ENCODE results near the gene KLHL36. TPM values are rescaled to one million over a fixed set of nuclear protein-coding genes. Genes with fewer than 3 reads are reported as not detected.

Gene KLHL36
- total and polyA plus RNA-seq, 9 donors = 20.7 to 94.9 (median 55.9) TPM

DNA sequence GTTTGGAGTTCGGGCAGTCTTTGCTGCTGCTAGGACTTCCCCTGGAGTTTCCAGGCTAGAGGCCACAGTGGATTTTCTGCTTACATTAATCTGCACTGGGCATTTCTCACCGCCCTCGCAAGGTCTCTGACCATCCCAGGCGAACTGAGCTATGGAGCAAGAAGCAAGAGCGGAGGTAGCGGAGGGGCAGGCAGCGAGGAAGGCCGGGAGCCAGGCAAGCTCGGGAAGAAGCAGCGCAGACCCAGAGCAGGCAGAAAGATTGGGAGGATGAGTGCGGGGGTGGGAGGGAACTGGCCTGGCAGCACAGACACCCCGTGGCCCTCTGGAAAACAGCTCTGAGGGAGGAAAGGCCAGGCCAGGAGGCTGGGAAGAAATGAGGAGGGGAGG is 34.2 kb upstream of the KLHL36 start:
- TF ChIP-seq EP300 (IDR thresholded peaks at IDR 0.05) = no peak
- peak in 4 of 5 donors; percentile 47 to 67 (median 56) for DNase-seq
- H3K36me3 ChIP-seq = no peaks in the 10 kb centered on the region
- no peaks in the 10 kb centered on the region for H3K27me3 ChIP-seq
- no peaks in the 10 kb centered on the region for H3K9me3 ChIP-seq
- peaks cover 27% of the 10 kb centered on the region for H3K4me1 ChIP-seq (ENCODE audit: insufficient read depth)
- intact Hi-C loops (cut with DNase I) = no loop called here
- no peak overlapping the region for H3K4me3 ChIP-seq
- H3K27ac ChIP-seq = no peak overlapping the region
- 17 to 29% (median 26%) methylated on average over 12 of the region's 12 CpGs for WGBS, 3 donors

DNA sequence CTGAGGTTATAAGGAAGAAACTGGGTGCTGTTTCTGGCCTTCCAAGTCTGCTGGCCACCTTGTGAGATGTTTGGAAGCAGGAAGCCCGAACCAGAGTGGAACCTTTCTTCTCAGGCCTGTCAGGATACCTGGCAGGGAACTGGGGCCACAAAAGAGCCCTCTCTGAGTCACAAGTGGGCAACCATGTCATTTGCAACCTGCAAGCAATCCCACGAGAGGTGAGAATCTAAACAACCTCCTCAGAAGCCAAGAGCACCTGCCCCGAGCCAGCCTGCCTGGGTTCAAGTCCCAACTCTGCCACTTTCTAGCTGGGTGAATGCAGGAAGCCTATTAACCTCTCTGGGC is 33.7 kb upstream of the KLHL36 start:
- H3K27me3 ChIP-seq = no peaks in the 10 kb centered on the region
- intact Hi-C loops (cut with DNase I) = no loop called here
- DNase-seq = no peak
- H3K27ac ChIP-seq = no peak overlapping the region
- H3K36me3 ChIP-seq = no peaks in the 10 kb centered on the region
- no peaks in the 10 kb centered on the region for H3K9me3 ChIP-seq
- 87 to 92% (median 90%) methylated on average over 3 of the region's 3 CpGs for WGBS, 3 donors
- peaks cover 27% of the 10 kb centered on the region for H3K4me1 ChIP-seq (ENCODE audit: insufficient read depth)
- H3K4me3 ChIP-seq = no peak overlapping the region
- TF ChIP-seq EP300 (IDR thresholded peaks at IDR 0.05) = no peak
- TF ChIP-seq, protein P1, sequence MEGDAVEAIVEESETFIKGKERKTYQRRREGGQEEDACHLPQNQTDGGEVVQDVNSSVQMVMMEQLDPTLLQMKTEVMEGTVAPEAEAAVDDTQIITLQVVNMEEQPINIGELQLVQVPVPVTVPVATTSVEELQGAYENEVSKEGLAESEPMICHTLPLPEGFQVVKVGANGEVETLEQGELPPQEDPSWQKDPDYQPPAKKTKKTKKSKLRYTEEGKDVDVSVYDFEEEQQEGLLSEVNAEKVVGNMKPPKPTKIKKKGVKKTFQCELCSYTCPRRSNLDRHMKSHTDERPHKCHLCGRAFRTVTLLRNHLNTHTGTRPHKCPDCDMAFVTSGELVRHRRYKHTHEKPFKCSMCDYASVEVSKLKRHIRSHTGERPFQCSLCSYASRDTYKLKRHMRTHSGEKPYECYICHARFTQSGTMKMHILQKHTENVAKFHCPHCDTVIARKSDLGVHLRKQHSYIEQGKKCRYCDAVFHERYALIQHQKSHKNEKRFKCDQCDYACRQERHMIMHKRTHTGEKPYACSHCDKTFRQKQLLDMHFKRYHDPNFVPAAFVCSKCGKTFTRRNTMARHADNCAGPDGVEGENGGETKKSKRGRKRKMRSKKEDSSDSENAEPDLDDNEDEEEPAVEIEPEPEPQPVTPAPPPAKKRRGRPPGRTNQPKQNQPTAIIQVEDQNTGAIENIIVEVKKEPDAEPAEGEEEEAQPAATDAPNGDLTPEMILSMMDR (IDR thresholded peaks at IDR 0.05) = no peak
- TF ChIP-seq POLR2A (IDR thresholded peaks at IDR 0.05) = no peak

DNA sequence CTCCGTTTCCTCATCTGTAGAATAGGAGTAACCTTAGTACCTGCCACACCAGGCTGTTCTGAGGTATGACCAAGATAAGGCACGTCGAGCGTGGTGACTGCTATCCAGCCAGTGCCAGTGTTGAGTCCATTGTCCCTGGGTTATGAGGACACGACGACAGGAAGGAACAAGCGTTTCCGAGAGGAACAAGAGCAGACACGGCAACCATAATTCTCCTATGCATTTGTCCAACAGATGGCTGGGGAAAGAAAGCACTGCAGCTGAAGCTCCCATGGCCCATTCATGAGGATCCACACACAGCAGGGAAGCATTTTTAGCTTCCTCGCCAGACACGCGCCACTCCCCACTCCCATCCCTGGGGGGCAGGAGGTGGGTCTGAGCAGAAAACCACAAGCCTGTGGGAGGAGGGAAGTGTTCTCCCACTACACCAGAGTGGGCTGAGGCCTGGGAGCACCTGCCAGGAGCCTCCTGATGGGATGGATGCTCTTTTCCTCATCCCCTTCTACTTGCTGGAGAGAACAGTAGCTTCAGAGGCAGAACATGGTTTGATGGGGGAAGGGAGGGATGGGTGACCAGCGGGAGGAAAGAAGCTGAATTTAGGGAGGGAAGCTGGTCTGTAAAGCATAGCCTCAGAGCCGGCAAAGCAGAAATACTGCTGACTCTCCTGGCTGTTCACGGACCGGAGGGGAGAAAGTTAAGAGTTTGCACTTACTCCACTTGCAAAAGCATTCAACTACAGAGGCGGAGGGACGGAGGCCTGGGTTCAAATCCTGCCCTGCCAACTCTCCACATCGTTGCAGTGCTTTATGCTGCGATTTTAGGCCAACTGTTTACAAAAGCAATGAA is 33.1 kb upstream of the KLHL36 start:
- peaks cover 27% of the 10 kb centered on the region for H3K4me1 ChIP-seq (ENCODE audit: insufficient read depth)
- DNase-seq = no peak
- no peak overlapping the region for H3K27ac ChIP-seq

DNA sequence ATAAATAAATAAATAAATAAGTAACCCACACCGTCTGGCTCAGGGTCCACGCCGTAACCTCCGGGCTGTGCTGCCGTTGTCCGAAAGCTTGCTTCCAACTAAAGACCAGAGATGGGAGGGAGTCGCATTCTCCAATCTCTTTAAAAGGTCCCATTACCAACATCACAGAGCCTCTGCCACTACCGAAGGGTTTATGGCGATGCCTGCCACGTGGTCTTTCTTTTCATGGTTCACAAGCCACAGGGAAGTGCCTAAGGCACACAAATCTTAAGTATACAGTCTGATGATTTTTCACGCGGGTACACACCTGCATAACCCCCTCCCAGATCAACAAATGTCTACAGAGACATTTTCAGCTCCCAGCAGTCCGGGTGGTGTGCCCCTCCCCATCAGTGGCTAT is 31.8 kb upstream of the KLHL36 start:
- Histone ChIP-seq H3K9me3 (no peaks in the 10 kb centered on the region), H3K27me3 (no peaks in the 10 kb centered on the region), H3K36me3 (no peaks in the 10 kb centered on the region), H3K27ac (no peak overlapping the region), H3K4me3 (peak overlapping the region; percentile 52), H3K4me1 (ENCODE audit: insufficient read depth) (peaks cover 27% of the 10 kb centered on the region)
- TF ChIP-seq EP300 (IDR thresholded peaks at IDR 0.05) (no peak), POLR2A (IDR thresholded peaks at IDR 0.05) (no peak)
- TF ChIP-seq, protein P1 (IDR thresholded peaks at IDR 0.05) = no peak
- 41 to 62% (median 49%) methylated on average over 13 of the region's 13 CpGs for WGBS, 3 donors
- DNase-seq = no peak
- intact Hi-C loops (cut with DNase I) = loop anchor here in 1 of 4 donors (5.0 kb wide), 1 partner anchor 104 kb away; no protein-coding TSS in a partner anchor

More for the DNA sequence above, 33.1 kb upstream of the KLHL36 start:
- H3K9me3 ChIP-seq = no peaks in the 10 kb centered on the region
- H3K27me3 ChIP-seq = no peaks in the 10 kb centered on the region
- no peak overlapping the region for H3K4me3 ChIP-seq
- WGBS, 3 donors = 88 to 92% (median 90%) methylated on average over 20 of the region's 20 CpGs
- H3K36me3 ChIP-seq = no peaks in the 10 kb centered on the region
- TF ChIP-seq POLR2A (IDR thresholded peaks at IDR 0.05) (no peak), EP300 (IDR thresholded peaks at IDR 0.05) (no peak)
- TF ChIP-seq, protein P1 (IDR thresholded peaks at IDR 0.05) = no peak
- intact Hi-C loops (cut with DNase I) = loop anchor here in 1 of 4 donors (5.0 kb wide), 1 partner anchor 103 kb away; no protein-coding TSS in a partner anchor
